Measurements from ENCODE around the gene NTSR1.

NTSR1 gene

DNA sequence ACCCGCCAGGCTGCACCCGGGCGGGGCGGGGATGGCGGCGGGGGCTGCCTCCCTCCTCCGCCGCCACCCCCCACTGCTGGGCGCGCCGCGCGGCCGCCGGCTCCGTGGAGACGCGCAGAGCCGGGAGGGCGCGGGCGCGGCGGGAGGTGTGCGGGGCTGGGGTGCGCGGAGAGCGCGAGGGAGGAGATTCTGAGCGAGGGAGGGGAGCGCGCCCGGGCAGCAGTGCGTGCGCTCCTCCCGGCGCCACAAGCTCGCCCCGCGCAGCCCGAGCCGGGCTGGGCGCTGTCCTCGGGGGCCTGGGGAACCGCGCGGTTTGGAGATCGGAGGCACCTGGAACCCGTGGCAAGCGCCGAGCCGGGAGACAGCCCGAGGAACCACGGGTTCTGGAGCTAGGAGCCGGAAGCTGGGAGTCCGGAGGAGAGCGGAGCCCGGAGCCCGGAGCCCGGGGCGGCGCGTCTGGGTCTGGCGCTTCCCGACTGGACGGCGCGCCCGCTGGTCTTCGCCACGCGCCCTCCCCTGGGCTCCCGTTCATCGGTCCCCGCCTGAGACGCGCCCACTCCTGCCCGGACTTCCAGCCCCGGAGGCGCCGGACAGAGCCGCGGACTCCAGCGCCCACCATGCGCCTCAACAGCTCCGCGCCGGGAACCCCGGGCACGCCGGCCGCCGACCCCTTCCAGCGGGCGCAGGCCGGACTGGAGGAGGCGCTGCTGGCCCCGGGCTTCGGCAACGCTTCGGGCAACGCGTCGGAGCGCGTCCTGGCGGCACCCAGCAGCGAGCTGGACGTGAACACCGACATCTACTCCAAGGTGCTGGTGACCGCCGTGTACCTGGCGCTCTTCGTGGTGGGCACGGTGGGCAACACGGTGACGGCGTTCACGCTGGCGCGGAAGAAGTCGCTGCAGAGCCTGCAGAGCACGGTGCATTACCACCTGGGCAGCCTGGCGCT is at the start of gene NTSR1:
NTSR1 (plus strand) TSS at position 246 of the 946 bp plus-strand sequence; CDS start at position 618, 372 bp downstream.
- no peak for DNase-seq

DNA sequence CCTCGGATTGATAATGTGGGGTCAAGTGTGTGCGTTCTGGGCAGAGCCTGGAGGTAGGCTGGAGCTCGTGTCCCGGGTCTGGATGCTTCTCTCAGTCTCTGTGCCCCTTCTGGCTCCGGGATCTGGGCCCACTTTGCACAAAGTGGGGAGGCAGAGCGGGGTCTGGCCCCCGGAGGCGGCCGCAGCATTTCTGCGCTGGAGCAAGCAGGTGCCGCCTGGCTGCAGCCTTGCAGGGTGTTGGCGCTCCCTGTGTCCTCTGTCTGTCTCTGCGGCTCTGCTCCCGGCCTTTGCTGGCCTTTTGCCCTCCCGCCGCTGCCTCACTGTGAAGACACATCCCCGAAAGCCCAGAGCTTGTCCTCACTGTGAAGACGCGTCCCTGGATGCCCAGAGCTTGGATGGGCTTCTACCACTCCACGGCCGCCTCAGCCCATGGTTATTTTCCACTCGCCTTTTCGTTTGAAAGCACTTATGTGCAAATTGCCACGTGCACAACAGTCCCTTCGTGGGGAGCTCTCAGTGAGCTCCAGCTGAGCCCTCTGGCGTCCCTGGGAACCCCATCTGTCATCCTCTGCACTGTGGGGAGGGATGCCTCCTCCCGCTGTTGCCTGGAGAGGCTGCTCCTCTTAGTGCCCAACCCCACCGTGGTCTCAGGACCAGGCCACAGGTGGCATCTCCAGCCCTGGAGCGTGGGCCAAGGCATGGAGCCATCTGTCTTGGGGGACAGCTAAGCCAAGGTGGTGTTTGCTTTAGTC is 49.0 kb upstream of the NTSR1 start:
- DNase-seq: no peak

DNA sequence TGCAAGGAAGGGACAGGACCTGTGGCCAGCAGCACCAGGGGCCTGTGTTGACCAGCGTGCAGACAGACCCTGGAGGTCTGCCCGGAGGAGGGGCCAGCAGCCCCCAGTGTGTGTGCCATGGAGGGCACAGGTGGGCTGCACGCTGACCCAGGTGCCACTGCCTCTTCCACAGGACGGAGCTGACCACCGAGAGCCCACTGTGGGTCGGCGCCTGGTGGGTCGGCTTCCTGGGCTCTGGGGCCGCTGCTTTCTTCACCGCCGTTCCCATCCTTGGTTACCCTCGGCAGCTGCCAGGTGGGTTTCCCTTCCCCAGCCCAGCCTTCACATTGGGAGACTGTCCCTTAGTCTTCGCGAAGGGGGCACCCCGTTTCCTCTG is 48.4 kb upstream of the NTSR1 start:
- no peak for DNase-seq

DNA sequence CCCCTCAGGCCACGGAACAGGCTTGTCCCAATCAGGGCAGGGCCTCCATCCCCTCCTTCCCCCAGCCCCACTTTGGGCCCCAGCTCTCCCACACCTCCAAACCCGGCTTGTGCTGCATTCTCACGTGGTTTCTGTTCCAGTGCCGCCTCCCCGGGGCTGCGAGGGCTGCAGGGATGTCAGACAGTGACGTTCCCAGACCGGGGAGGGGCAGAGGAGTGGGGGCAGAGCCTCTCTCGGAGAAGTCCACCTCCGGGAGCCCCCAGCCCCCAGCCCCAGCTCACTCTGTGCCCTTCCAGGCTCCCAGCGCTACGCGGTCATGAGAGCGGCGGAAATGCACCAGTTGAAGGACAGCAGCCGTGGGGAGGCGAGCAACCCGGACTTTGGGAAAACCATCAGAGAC is 47.9 kb upstream of the NTSR1 start:
- no peak for DNase-seq

DNA sequence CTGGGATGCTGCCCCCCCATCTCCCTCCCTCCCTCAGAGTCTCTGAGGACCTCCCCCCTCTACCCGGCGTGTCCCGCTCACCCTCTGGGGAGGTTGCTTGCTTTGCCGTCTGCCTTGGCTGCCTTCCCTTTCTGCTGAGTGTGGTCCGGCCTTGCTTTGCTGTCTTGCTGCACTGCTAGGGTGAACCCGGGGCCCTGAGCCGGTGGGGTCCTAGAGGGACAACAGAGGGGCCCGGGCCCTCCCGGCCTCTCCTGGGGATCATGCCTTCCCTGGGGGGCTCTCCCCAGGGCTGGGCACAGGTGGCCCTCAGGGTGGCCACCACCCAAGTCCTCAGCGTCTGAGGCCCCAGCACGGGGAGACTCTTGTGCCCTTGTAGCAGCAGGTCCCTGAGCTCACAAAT is 47.0 kb upstream of the NTSR1 start:
- DNase-seq: no peak

DNA sequence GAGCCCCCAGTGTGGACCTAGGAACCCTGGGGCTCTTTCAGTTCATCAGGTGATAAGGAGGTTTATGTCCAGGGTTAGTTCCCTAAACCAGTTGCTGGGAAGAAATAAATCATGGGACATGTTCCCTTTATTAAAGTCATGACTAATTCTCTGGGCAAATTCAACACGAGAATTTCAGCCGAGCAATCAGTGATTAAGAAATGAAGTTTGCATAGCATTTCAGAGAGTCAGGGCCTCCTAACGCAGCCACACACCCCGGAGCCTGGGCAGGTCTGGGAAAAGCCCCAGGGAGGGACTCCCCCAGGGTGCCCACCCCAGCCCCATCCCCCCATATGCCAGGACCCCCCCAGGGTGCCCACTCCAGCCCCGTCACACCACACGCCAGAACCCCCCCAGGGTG is 46.2 kb upstream of the NTSR1 start:
- peak; percentile 62 for DNase-seq

DNA sequence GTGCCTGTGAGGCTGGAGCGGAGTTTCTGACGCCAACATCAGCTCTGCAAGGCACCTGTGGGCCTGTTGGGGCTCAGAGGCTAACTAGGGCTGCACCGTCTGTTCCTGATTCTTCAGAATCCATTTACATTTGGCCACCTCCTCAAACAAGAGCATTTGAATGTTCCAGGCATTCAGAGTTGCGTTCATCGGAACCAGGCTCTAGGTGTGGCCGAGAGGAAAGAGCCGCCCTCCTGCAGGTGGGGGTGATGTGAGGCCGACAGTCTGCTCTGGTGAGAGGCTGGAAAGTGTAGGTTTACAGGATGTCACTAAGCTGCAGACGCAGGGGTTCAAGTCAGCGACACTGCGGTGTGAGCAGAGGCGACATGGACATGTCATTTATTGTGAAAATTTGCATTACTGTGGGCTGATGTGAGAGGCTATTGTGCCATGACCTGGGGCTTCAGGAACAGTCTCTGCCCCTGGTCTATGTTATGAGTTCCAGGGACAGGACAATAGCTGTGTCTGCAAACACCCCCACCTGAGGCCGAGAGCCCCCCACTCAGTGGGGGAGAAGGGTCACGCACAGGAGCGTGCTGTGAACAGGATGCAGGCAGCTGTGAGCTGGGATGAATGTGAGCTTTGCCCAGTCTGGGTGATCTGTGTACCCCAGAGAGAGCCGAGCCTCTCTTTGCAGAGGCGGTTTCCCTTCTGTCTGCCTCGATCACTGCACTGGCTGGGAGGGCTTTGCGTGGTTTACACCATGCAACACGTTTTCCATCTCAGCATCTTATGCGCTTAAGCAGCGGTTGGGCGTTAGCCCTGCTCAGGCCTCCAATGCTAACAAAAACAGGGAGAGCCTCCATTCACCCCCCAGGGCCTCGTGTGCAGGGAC is 45.3 kb upstream of the NTSR1 start:
- no peak for DNase-seq

DNA sequence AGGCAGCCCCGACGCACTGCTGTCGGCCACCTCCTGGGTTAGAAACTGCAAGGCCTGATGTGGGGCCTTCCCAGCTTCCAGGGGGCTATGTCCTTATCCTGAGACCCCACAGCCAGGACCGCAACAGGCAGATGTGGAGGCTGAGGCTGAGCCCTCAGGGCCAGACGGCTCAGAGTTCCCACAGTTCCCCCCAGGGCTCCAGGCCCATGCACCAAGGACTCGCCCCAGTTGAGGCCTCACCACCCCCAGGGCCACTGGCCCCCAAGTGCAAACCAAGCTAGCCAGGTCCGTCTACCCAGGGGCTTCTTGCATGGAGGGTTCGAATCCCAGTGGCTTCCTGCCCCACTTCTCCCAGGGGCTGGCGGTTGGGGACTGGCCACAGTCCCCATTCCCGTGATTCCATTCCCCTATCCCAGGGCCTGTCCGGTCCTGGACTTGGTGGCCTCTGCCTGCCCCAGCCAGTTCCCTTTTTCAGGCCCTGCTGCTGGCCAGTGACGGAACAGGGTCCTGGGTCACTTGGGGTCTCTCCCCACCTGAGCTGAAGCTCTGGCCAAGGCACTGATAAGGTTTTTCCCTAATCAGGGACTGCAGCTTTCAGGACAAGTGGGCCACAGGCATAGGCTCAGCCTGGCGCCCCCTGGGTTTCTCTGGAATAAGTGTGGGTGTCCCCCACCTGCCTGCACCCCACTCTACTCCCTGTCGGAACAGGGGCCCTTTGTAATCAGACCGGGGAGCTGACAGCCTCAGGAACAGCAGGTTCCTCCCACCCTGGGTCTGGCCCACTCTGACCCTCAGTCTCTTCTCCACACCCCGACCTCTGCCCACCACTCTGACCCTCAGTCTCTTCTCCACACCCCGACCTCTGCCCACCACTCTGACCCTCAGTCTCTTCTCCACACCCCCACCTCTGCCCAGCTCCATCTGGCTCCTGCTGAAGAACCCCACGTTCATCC is 44.3 kb upstream of the NTSR1 start:
- DNase-seq: no peak

DNA sequence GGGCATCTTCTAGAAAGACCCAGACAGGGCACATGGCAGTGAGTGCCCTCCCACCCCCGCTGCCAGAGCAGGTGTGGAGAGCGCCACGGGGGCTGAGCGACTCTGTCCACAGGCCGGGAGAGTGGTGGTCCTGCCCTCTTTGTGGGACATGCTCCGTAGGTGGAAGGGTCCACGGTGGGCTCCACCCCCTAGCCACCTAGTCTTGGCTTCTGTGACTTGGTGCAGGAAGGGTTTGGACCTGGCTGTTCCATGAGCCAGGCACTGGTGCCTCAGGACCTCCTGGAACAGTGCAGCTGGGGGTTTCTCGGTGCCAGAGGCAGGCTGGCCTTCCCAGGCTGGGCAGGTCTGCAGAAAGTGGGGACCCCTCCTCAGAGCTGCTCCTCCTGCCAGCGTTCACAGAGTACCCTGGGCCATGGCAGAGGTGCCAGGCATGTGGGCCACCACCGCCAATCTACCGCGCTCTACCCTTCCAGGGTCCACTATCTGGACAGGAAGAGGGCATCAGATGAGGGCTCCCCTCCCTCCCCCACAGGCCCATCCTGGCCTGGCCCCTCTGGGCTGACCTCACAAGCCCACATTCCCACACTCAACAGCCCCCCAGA is 43.4 kb upstream of the NTSR1 start:
- DNase-seq: no peak

DNA sequence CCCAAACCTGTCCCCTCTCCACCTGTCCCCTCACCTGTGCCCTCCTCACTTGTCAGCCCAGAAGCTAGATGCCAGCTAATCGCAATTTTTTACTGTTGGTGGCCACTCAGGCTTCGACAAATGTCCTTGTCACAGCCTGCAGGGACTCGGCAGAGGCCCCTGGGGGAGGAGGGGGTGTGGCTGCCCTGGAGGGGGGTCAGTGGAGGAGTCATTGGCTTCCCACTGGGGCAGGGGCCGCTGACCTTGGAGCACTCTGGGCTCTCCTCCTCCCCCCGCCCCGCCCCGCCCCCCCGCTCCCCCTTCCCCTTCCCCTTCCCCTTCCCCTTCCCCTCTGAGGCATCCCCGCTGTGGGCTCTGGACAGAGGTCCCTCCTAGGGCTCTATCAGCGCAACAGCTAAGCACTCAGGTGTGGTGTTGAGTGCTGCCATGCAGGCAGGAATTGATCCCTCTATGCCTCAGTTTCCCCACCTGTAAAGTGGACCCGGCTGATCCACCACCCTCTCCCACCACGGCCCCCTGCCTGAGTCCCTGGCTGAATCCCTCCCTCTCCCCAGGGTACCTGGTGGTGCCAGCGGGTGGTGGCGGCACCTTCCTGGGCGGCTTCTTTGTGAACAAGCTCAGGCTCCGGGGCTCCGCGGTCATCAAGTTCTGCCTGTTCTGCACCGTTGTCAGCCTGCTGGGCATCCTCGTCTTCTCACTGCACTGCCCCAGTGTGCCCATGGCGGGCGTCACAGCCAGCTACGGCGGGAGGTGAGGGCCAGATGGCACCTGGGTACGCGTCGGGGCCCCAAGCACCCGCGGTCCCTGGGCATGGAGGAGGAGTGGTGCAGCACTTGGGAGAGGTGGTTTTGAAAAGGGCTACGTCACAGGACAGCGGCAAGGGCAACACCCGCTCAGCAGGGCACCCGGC is 42.6 kb upstream of the NTSR1 start:
- DNase-seq: no peak

DNA sequence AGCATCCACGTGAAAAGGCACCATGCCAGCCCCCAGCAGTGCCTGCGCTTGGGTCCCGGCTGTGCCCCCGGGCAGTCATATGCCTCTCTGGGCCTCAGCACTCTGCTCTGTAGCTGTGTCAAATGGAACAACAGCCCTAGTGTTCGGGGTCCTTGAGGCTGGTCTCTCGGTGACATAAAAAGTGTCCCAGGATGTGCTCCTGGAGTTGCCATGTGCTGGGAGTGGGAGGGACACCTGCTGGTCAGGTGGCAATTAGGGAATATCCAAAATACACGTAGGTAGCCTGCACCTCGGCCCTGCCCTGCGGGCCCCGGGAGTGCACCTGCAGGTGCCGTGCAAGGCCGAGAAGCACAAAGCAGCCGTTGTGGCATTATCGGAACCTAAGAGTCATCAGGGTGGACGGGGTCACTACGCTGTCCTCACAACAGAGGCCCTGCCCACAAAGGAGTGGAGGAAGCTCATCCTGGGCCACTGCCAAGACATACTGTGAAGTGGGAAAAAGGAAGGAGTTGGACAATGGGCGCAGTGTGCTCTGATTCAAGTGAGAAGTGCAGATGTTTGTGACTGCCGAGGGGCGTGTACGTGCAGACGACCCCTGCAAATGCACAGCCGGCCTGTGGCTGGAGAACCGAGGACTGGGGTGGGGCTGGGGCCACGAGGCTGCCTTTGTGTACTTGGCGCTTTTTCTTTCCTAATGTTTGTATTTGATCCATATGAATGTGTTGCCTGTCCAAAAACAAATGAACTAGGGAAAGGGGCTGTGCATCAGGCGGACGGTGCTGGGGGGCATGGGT is 41.7 kb upstream of the NTSR1 start:
- no peak for DNase-seq

DNA sequence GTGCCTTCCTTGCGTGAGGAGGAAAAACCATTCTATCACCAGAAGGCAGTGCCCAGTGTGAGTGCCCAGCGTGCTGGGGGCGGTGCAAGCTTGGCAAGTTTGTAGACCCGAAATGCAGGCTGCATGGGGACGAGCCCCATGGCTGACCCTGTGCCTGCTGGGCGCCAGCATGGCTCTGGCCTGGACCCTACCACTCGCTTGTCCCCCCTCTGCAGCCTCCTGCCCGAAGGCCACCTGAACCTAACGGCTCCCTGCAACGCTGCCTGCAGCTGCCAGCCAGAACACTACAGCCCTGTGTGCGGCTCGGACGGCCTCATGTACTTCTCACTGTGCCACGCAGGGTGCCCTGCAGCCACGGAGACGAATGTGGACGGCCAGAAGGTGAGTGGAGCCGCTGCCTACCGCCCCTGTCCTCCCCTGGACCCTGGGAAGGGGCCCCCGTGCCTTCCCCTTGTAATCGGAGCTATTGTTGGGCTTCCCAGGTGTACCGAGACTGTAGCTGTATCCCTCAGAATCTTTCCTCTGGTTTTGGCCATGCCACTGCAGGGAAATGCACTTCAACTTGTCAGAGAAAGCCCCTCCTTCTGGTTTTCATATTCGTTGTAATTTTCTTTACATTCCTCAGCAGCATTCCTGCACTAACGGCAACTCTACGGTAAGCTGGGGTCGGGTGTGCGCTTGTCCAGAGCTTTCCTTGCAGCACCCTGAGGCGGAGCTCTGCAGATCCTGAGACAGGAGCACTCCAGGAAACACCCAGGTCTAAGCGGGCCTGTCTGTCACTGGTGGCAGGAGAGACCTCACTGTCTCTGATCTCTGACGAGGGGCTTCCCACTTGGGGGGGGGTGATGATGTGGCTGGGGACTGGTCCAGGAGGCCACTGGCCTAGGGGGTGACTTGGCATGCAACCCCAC is 40.9 kb upstream of the NTSR1 start:
- DNase-seq: no peak

DNA sequence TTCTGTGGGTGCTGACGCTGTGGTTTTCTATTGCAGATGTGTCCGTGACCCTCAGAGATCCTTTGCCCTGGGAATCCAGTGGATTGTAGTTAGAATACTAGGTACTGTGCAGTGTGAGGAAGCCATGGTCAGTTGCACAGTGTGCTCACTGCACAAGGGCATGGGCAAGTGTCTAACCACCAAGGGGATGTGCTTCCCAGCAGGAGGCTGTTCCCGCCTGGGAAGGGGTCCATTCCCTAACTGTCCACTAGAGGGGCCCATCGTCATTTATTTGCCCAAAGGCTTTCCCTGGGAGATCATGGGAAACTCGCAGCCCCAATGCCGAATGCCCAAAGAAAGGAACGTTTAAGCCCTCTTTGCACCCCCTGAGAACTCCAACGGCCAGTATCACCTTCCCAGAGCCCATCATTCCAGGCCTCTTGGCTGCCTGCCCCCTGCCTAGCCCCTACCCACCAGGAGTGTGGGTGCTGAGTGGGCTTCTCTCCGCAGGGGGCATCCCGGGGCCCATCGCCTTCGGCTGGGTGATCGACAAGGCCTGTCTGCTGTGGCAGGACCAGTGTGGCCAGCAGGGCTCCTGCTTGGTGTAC is 40.1 kb upstream of the NTSR1 start:
- peak; percentile 39 for DNase-seq

DNA sequence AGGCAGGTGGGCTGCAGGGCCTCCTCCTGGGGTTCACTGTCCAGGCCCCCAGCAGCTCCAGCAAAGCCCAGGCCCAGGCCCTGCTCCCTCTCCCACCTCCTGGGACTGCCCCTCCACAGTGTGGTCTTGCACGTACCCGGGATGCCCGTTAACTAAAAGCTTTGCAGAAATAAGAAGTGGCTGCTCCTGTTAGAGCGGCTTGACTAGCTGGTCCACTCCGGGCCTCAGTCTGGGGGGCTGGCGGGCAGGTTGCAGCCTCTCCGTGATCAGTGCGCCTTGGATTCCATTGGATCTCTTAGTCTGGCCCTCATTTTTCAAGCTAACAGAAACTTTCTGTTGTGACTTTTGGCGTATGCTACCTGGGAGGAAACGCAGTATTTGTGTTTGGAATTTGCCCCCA is 39.4 kb upstream of the NTSR1 start:
- DNase-seq: no peak

DNA sequence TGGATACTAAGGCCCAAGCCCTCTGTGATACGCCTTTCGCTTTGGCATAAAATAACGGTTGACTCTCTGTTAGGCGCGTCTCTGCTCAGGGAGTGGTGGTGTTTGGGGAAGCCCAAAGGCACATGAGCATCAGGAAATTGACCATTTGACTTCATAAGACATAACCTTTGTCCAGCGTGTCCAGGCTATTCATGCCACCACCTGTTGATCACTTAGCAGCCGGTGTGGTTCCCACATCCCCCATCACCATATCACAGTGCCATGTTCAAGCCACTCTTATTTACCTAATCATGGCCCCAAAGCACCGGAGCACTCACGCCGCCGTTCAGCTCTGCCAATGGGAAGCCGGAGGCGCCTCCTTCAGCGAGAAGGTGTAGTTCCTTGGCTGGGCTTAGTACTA is 38.5 kb upstream of the NTSR1 start:
- no peak for DNase-seq

DNA sequence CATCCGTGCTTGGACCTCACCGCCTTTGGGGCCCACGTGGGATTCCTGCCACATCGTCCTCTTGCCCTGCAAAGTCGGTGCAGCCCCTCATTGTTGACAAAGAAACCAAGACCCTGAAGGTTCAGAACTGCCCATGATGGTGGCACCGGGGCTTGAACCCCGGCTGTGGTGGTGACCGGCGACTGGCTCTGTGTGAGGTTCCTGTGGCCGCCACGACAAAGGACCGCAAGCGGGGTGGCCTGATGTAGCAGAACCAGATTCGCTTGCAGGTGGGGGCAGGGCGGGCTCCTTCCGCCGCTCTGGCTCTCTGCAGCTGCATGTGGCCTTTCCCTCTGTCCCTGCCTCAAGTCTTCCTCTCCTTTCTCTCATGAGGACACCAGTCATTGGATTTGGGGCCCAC is 37.6 kb upstream of the NTSR1 start:
- no peak for DNase-seq

DNA sequence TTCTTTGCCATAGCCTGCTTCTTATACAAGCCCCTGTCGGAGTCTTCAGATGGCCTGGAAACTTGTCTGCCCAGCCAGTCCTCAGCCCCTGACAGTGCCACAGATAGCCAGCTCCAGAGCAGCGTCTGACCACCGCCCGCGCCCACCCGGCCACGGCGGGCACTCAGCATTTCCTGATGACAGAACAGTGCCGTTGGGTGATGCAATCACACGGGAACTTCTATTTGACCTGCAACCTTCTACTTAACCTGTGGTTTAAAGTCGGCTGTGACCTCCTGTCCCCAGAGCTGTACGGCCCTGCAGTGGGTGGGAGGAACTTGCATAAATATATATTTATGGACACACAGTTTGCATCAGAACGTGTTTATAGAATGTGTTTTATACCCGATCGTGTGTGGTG is 36.9 kb upstream of the NTSR1 start:
- DNase-seq: no peak

DNA sequence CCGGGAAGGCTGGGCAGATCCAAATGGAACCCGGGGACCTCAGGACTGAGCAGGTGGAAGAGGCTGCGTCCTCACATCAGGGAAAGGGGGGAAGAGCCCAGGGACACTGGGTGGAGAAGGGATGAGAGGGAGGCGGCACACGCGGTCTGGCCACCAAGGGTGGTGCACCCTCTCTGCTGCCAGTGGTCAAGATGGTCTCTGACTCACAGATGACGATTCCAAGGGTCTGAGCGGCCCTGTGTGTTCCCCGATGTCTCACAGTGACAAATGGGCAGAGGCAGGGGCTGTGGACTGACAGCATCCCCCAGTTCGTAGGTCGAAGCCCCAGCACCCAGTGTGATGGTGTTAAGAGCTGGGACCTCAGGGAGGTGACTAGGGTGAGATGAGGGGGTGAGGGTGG is 34.3 kb upstream of the NTSR1 start:
- DNase-seq: no peak
